ENCODE results near the gene IL2RG. TPM values are rescaled to one million over a fixed set of nuclear protein-coding genes. Genes with fewer than 3 reads are reported as not detected.
A peak's percentile ranks its signal among the peaks of the same experiment; 100 is the strongest.

Gene IL2RG
- total and polyA plus RNA-seq, 2 donors (not counting 1 experiment from before 2014, with no cell fraction given), result 297 to 419 TPM

GRCh38 chrX:71154641-71155040 is 43.3 kb upstream of the IL2RG start:
- Histone ChIP-seq H2AFZ (ENCODE audit: insufficient read depth, low read depth, low read length, poor library complexity, severe bottlenecking) (no peak overlapping the region), H4K20me1 (ENCODE audit: control insufficient read depth, insufficient read depth, low read length, poor library complexity, severe bottlenecking) (no peaks in the 10 kb centered on the region), H3K27me3 (replicated peaks in 1 of 4; ENCODE audit: control extremely low read depth in 1 of 4, control insufficient read depth in 3 of 4, insufficient read depth in 4 of 4, low read length in 3 of 4) (no peaks in the 10 kb centered on the region), H3K9me3 (ENCODE audit: control extremely low read depth in 1 of 3, control insufficient read depth in 2 of 3, insufficient read depth in 1 of 3, low read length in 2 of 3) (no peaks in the 10 kb centered on the region), H3K36me3 (replicated peaks in 1 of 2; ENCODE audit: control extremely low read depth in 1 of 2, control insufficient read depth in 1 of 2, extremely low read depth in 1 of 2, insufficient read depth in 2 of 2, low read length in 1 of 2) (no peaks in the 10 kb centered on the region), H3K79me2 (ENCODE audit: control insufficient read depth, insufficient read depth, low read length) (peaks cover 8% of the 10 kb centered on the region), H3K4me3 (ENCODE audit: control extremely low read depth in 1 of 5, extremely low read depth in 1 of 5, insufficient read depth in 1 of 5, low read depth in 2 of 5, low read length in 4 of 5) (no peak overlapping the region), H3K4me2 (replicated peaks; ENCODE audit: low read depth, low read length, poor library complexity, severe bottlenecking) (no peak overlapping the region), H3K4me1 (ENCODE audit: control insufficient read depth in 2 of 2, insufficient read depth in 2 of 2, low read length in 2 of 2) (peaks cover 0 to 6% of the 10 kb centered on the region in 2 donors), H3K27ac (ENCODE audit: low read length in 2 of 2) (no peak overlapping the region), H3K9ac (ENCODE audit: low read length) (no peak overlapping the region)
- ATAC-seq (ENCODE audit: low read depth) (no peak), DNase-seq (no peak)
- H3K9me3 Mint-ChIP-seq (ENCODE audit: insufficient read depth), result no peaks in the 10 kb centered on the region
- no peaks in the 10 kb centered on the region for H3K27me3 Mint-ChIP-seq
- POLR2A ChIA-PET, result no interaction called here
- peaks cover 14% of the 10 kb centered on the region for H3K4me1 Mint-ChIP-seq
- no peak overlapping the region for H3K4me3 Mint-ChIP-seq
- CTCF ChIA-PET, result no interaction called here
- 25% methylated on average over 2 of the region's 3 CpGs for WGBS (ENCODE audit: insufficient coverage)
- H3K27ac Mint-ChIP-seq, result peak overlapping the region; percentile 61
- TF ChIP-seq, protein P1, sequence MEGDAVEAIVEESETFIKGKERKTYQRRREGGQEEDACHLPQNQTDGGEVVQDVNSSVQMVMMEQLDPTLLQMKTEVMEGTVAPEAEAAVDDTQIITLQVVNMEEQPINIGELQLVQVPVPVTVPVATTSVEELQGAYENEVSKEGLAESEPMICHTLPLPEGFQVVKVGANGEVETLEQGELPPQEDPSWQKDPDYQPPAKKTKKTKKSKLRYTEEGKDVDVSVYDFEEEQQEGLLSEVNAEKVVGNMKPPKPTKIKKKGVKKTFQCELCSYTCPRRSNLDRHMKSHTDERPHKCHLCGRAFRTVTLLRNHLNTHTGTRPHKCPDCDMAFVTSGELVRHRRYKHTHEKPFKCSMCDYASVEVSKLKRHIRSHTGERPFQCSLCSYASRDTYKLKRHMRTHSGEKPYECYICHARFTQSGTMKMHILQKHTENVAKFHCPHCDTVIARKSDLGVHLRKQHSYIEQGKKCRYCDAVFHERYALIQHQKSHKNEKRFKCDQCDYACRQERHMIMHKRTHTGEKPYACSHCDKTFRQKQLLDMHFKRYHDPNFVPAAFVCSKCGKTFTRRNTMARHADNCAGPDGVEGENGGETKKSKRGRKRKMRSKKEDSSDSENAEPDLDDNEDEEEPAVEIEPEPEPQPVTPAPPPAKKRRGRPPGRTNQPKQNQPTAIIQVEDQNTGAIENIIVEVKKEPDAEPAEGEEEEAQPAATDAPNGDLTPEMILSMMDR (IDR thresholded peaks at IDR 0.05), result no peak
- TF ChIP-seq EZH2 (IDR thresholded peaks at IDR 0.05; ENCODE audit: borderline replicate concordance, insufficient read depth, low read depth, low read length, poor library complexity, severe bottlenecking), result no peak
- intact Hi-C loops (cut with micrococcal nuclease), result no loop called here

DNA sequence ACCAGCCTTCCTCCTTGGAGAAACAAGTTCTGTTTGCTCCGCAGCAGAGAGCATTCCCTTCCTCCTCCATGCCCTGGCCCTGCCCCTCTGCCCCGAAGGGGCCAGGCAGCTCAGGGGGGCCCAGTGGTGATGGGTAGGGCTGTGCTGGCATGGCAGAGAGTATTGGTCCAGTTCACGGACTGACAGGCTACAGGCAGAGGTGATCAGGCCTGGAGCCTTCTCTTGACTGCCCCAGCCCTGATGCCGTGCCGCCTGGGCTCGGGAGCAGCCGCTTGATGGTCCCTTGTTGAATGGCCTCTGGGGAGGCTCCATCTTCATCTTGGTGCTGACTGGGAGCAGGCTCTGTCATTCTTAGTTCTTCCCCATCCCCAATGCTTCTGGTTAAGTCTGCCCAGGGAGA is 42.8 kb upstream of the IL2RG start:
- WGBS (ENCODE audit: insufficient coverage), result 93% methylated on average over 3 of the region's 7 CpGs
- TF ChIP-seq EZH2 (IDR thresholded peaks at IDR 0.05; ENCODE audit: borderline replicate concordance, insufficient read depth, low read depth, low read length, poor library complexity, severe bottlenecking), result no peak
- TF ChIP-seq, protein P1 (IDR thresholded peaks at IDR 0.05), result no peak
- peaks cover 8% of the 10 kb centered on the region for H3K79me2 ChIP-seq (ENCODE audit: control insufficient read depth, insufficient read depth, low read length)
- H3K4me2 ChIP-seq (replicated peaks; ENCODE audit: low read depth, low read length, poor library complexity, severe bottlenecking), result no peak overlapping the region
- no peak for ATAC-seq (ENCODE audit: low read depth)
- no peak overlapping the region for H3K27ac ChIP-seq (ENCODE audit: low read length in 2 of 2)
- Mint-ChIP-seq H3K27me3 (no peaks in the 10 kb centered on the region), H3K4me3 (no peak overlapping the region), H3K4me1 (peaks cover 14% of the 10 kb centered on the region), H3K9me3 (ENCODE audit: insufficient read depth) (no peaks in the 10 kb centered on the region), H3K27ac (peak overlapping the region; percentile 61)
- no peak overlapping the region for H3K4me3 ChIP-seq (ENCODE audit: control extremely low read depth in 1 of 5, extremely low read depth in 1 of 5, insufficient read depth in 1 of 5, low read depth in 2 of 5, low read length in 4 of 5)
- no peaks in the 10 kb centered on the region for H3K9me3 ChIP-seq (ENCODE audit: control extremely low read depth in 1 of 3, control insufficient read depth in 2 of 3, insufficient read depth in 1 of 3, low read length in 2 of 3)
- intact Hi-C loops (cut with micrococcal nuclease), result no loop called here
- H3K36me3 ChIP-seq (replicated peaks in 1 of 2; ENCODE audit: control extremely low read depth in 1 of 2, control insufficient read depth in 1 of 2, extremely low read depth in 1 of 2, insufficient read depth in 2 of 2, low read length in 1 of 2), result no peaks in the 10 kb centered on the region
- H4K20me1 ChIP-seq (ENCODE audit: control insufficient read depth, insufficient read depth, low read length, poor library complexity, severe bottlenecking), result no peaks in the 10 kb centered on the region
- ChIA-PET POLR2A (no interaction called here), CTCF (no interaction called here)
- H3K9ac ChIP-seq (ENCODE audit: low read length), result no peak overlapping the region
- H3K4me1 ChIP-seq (ENCODE audit: control insufficient read depth in 2 of 2, insufficient read depth in 2 of 2, low read length in 2 of 2), result peaks cover 0 to 6% of the 10 kb centered on the region in 2 donors
- H2AFZ ChIP-seq (ENCODE audit: insufficient read depth, low read depth, low read length, poor library complexity, severe bottlenecking), result no peak overlapping the region
- H3K27me3 ChIP-seq (replicated peaks in 1 of 4; ENCODE audit: control extremely low read depth in 1 of 4, control insufficient read depth in 3 of 4, insufficient read depth in 4 of 4, low read length in 3 of 4), result no peaks in the 10 kb centered on the region
- no peak for DNase-seq

Data from B cell (primary cell).